GM18858 (cell line): ENCODE results near the gene SMIM41.

Experiments
- ATAC-seq: cut with Tn5 transposase; IDR thresholded peaks from one replicate; pipeline ENCODE4 v1.9.1; 2021; ENCODE audit not compliant: unreplicated experiment

SMIM41 gene

DNA sequence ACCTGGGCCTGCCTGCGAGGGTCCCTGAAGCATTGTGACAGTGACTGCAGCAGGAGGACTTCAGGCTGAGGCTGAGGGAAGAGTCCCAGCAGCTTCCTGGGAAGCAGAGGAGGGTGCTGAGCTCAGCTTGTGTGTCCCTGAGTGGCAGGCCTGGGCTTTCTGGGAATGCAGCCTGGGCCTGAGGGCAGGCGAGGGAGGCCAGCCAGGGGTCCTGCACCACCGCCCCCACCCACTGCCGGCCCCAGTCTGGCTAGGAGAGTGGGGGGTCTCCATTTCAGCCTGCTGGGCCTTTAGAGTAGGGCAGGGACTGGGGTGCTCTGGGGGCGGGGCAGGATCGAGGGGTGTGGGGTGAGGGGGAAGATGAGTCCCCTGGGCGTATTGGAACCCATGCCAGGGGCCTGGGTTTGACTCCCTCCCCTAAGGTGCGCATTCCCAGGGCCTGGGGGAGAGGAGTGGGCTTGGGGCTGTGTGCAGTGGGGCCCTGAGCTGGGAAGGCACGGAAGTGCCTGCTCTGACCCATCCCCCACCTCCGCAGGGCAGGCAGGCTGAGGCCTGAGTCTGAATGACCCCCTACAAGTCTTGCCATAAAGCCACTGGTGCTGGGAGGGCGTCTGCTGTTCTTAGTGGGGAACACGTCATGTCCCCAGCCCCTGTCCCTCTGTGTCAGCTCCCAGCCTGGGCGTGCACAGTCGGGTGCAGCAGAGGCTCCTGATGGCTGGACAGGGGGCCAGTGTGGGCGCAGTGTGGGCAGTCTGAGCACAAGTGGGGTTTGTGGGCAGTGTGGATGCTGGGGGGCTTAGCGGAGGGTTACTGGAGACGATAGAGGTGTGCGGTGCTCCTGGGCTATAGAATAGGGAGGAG, 66.0 kb downstream of the SMIM41 start:
- no peak for ATAC-seq

DNA sequence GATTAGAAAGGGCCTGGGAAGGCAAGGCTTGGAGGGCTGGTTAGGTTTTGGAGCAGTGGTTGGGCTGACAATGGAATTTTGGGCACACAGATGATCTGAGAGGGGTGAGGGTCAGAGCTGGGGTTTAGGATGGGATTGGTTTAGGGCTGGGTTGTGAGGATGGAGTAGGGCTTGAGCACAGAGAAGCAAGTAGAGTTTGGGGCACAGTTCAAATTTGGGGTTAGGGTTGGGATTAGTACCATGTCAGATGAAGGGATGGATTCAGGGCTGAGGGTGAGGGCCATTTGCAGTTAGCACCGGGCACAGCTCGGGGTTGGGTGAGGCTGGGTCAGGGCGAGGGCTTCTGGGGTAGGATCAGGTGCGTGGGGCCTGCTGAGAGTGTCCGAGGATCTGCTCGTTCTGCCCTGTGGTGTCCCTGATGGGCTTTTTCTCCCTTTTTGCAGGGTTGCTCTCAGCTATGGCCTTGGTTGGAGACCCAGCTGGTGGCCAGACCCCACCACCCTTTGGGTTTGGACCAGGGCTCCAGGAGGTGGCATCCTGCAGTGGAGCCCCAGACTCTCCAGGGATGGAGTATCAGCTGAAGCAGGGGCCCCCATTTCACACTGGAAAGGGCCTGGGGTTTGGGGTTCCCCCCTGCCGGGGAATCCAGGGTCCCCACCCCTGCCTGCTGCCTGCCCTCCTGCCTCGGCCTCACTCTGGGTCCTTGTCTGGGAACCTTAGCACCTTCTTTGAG, 66.8 kb downstream of the SMIM41 start:
- ATAC-seq = no peak

DNA sequence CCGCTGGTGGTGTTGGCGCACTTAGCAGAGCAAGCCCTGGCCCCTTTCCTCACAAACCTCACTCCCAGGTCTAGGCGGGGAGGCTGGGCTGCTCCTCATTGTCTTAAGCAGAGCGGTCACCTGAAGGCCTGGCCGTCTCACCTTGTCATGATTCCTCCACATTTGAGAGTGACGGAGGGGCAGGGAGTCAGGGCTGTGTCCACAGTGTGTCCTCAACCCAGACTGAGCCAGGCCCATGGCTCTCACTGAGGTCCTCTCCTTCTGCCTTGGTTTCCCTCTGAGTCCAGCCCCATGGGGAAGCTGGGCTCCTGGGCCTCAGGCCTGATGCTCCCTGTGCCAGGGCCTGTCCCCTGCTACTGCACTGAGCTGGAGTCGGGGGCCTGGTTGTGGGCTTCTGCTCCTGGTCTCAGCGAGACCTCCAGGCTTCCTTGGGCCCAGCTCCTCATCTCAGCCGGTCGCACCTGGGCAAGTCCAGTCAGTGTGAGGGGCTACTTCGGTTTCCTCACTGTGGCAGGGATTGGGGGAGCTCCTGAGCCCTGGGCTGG, 67.4 kb downstream of the SMIM41 start:
- no peak for ATAC-seq

DNA sequence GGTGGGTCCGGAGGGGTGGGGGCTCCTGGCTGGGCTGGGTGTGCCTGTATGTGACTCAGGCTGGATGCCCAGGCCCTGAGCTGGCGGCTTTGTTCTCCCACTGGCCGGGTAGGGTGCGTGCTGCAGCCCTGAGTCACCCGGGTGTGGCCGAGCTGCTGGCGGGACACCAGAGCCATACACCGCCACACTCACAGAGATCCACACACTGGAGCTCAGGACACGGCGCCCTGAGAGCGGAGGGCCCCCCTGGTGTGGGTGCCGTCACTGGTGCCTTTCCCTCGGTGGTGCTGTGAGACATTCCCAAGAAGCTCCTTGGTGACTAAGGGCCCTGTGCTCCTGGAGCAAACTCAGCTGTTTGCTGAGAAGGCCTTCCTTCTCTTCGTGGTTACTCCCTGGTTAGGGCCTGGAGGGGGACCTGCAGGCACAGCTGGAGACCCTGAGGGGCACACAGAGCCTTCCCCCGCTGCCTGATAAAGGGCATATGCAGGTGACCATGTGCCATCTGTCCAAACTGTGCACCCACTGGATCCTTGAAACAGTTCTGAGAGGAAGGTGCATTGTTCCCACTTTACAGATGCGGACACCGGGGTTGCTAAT, 68.0 kb downstream of the SMIM41 start:
- no peak for ATAC-seq

DNA sequence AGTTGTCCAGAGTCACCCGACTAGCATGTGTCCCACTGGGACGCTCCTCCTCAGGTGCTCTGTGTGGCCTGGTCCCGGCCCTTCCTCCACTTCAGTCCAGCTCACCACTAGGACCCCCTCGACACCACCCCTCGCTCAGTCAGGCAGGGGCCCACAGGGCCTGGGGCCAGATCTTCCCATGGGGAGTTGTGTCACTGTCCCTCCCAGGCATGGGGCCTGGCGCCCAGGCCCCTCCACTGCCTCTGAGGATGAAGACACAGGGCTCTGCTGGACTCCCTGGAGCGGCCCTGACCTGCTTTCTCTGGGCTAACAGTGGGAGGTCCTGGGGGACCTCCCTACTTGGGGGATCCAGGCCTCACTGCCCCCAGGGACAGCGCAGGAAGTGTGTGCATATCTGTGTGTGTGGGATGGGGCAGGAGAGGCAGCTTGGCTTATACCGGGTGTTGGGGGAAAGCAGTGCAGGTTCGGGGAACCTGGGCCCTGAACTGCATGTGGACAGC, 68.5 kb downstream of the SMIM41 start:
- ATAC-seq = no peak

DNA sequence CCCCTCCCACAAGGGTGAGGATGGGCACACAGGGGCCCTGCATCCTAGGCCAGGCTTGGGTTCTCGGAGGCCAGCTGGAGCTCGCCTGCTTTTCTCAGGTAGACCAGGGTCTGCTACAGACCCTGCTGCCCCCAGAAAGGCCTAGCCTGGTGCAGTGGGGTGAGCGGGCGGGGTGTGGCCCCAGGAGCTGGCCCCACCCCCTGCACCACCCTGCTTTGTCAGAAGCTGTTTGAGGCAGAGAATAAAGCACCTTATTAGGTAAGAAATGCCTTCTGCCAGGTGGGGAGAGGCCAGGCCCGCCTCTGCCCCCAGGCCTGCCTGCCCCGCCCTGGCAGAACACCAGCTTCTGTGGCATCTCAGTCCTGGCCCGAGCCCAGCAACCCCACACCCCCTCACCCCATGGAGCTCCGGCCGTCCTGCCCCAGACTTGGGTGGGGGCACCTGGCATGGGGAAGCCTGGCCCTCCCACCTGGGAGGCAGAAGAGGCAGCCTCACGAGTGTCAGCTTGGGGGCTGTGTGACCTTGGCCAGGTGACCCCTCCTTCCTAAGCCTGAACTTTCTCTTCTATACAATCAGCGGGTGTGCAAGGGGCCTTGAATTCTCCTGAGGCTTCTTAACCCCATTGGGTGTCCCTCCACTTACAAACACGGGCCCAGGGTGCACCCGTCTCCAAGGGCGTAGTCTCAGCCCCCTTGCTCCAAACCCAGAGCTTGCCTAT, 69.1 kb downstream of the SMIM41 start:
- no peak for ATAC-seq

DNA sequence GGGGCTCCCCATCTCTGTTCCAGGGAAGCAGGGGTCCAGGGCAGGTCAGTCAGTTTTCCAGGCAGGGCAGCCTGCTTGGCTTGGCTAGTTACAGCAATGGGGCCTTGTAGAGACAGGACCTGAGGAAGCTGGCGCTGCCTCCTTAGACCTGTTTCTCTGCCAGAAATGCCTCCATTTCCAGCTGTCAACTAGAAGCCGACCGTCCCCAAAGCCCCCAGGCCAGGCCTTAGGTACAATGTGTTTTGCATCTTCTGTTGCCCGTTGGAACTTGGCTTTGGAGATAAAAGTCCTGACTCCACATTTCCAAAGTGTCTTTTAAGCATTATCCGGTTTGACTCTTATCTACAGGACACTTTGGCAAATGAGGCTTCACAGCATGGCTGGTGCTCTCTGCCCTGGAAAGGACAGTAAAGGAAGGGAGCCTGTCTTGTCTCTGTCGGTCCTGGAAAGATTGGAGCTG, 69.7 kb downstream of the SMIM41 start:
- ATAC-seq = no peak

DNA sequence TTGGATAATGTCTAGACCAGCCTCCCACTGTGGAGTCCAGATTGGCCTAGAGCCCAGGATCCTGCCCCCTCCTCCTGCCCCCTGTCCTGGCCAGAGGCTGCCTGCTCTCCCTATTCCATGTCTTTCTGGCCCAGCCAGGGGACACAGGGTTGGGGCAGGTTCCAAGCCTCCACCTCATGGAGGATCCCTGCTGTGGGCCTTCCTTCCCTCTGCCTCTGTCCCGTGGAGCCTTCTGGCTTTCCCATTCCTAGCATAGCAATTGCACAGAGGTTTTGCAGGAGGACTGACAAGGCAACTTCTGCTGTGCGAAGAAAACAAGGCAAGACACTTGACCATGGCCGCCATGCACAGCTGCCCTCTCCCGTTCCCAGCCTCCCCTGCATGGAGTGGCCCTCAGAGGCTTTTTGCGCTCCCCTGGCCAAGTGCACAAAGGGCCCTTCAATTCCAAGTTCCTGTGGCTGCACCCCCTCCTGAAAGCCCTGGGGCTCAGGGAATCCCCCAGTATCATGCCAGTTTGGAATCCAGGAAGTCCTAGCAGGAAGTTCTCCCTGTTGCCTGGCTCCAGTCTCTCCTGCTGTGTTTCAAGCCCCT, 70.2 kb downstream of the SMIM41 start:
- ATAC-seq = no peak

DNA sequence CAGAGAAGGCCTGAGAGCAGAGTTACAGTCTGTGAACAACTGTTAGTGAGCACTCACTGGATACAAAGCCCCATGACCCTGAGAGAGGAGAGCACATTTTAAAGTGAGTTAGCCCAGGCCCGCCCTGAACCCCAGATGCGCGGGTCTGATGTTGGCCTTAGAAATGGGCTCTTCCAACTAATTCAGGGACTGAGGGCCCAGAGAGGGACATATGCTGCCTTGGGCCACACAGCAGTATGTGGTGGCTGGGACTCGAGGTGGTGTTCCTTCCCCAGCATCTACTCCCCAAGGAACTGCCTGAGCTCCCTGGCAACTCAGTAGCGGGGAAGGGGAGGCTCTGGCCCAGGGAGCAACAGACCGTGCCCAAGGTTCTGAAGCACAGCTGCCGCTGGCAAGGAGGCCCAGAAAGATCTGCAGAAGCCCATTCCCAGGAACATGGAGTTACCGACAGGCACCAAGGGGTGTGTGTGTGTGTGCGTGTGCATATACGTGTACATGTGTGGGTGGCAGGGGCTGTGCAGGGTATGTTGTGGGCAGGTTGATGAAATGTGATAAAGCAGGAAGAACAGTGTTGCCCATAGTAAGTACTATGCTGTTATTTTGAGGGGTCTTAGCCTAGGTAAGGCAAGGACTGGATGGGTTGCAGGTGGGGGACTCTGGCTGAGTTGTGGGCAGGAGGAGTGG, 71.8 kb downstream of the SMIM41 start:
- ATAC-seq = no peak

DNA sequence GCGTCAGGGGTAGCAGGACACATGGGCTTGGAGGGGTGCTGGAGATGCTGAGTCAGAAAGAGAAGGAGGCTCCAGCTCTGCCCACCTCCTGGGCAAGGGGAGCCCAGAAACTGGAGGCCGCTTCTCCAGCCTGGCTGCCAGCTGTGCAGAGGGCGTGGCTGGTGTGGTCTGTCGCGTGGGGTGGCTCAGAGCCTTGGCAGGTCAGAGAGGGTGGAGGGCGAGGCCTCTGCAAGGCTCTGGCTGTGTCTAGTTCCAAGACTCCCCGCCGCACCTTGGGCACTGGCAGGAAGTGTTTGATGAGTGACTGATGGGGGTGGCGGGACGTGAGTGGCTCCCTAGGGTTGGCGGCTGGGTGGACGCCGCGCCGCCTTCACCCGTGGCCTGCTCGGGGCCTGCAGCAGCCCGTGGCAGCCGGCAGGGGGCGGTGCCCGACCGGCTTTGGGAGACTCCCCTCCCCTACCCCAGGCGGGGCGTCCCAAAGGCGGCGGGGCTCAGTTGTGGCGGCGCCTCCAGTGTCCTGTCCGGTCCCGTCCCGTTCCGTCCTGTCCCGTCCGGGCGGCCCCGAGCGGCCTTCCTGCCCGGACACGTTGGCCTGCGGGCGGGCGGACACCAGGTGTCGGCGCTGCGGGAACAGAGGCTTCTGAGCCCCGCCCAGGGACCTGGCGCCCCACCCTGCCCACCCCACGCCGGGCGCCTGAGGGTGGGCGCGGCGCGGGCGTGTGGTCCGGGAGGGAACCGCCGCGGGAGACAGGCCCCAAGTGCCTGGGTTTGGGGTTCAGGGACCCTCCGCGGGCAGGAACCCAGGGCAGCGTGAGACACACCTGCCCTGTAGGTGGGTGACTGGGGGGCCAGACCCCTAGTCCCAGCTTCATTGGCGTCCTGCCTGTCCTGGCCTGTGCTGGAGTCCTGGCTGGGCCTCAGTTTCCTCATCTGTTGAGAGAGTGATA, 72.6 kb downstream of the SMIM41 start:
- ATAC-seq = no peak

DNA sequence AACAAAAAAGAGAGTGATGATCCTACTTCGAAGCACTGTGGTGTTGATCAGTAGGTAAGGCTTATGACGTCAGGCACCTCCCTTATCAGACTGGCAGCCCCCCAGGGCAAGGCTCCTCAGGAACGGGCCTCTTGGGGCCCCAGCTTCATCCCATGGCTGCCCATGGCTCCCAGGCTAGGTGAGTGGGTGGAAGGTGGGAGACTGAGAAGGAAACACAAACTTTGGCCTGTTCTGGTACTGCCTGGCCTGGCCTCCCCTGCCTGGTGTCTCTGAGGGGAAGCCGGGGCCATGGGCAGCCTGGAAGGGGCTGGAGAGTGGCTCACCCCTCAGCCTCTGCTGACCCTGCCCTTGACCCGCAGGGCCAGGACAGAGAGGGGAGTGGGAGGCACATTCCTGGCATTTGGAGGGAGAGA, 73.4 kb downstream of the SMIM41 start:
- ATAC-seq = no peak

DNA sequence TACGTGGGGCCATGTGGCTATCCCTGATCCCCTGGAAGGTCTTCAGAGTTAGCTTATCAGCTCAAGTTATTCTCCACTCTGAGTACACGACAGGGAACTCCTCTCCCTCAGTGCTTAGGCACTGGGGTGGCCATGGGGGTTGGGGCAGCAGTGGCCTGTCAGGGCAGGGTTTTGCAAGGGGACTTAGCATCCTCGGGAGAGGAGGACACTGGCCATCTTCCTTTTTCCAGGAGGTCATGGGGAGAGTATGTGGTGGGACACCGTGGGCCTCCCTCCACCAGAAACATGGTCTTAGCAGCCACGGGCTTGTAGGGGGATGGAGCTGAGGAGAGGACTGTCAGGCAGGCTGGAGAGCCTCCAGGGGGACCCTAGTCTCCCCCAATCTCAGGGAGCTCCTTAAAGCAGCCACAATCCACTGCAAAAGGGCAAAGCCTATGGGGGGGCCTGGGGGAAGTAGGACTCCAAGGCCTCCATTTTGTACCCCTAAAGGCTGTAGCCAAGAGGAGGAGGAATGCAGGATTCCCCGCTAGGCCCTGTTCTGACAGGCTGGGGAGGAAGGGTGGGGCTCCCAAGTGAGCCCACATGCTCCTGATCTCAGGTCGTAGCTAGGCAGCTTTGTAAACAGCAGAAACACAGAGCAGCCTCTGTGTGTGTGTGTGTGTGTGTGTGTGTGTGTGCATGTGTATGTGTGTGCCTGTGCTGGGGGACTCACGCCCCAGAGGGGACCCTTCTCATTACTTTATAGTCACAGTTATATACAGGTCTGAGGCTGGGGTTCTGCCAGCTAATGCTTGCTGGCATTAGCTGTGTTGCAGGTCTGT, 75.8 kb downstream of the SMIM41 start:
- no peak for ATAC-seq

DNA sequence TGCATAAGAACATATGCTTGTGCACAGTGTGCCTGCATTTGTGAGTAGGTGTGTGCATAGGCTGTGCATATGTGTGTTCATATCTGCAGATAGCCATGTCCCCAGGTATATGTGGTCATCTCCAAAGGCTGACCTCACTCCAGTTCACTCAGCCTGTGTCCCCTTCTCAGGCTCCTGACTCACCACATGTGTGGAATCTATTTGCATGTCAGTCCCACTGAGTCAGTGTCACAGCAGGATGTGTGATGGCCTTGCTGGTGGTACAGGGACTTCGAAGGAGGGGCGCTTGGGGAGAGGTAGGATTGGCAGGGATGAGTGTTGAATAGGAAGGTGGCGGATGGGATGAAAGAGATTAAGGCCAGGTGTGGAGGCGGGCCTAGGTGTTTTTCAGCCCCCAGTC, 76.8 kb downstream of the SMIM41 start:
- no peak for ATAC-seq

DNA sequence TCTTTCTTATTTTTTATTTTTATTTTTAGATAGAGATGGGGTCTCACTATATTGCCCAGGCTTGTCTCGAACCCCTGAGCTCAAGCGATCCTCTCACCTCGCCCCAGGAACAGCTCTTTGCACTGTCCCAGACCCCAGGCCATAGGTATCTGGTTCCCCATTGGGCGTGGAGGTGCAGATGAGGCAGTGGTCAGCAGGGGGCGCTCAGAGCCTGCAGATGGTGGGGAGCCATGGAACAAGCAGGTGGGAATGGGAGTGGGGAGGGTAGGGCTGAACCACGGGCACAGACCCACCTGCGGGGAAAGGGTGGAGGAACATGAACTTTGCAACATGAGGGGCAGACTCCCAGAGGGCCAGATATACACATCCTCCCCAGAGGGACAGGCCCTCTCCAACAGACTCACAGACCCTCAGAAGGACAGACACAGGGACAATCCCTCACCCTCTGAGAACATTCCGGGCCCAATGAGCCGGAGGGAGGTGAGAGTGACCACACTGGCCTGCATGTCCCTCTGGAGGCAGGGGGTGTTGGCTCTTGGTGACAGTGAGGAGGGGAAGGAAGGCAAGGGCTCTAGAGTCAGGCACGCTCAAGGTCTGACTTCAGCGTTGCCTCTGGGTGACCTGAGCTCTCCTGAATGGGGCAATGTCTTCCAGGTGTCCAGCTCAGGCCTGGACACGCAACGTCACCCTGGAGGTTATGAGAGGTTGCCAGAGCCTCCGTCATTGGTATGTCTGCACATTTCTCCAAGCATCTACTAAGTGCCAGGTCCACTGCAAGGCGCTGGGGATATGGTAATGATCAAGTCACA, 77.5 kb downstream of the SMIM41 start:
- ATAC-seq = no peak

DNA sequence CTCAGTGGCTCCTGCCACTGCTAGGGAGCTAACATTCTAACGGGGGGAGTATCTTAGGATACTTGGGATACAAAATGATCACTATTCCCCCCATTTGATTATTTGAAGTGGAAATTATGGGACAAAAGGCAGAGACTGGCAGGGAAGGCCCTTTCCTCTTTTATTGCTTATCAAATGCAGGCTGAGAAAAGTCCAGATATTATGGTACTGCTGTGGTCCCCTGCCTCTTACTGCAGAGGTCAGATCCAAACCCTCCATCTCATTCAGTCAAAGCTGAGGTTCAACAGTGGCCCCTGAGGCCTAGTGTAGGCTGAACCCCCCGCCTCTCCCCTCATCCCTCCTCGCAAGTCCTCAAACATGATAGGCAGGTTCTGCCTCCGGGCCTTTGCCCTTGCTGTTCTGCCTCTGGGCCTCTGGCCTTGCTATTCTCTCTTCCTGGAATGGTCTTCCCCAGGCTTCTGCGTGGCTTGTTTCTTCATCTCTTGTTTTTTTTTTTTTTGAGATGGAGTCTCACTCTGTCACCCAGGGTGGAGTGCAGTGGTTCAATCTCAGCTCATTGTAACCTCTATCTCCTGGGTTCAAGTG, 78.2 kb downstream of the SMIM41 start:
- ATAC-seq = no peak
